NCI-H1436 (cell line): ENCODE results near the gene NKX6-2.

ENCODE experiments used
- DNase-seq: peaks from one replicate; lab custom pipeline; 2025; lab: John Stamatoyannopoulos, UW

NKX6-2 gene

GRCh38 chr10:132813001-132813401 lies 27.1 kb upstream of the NKX6-2 start:
- DNase-seq, result no peak

DNA sequence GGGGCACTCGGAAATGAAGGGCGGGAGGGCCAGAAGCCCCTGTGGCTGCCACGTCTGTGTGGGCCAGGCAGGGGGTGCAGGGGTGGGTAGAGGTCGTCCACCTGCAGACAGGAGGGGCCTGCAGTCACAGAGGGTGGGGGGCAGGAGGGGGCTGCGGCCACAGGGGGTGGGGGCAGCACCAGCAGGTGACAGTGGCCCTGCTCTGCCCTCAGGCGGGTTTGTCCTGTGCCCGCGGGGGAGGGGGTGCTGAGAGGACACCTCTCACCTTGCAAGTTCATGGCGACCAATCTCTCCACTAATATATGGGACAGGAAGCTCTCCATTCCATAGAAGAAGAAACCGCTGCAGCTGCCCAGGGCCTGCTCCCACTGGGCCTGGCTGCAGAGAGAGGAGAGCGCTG lies 26.6 kb upstream of the NKX6-2 start:
- DNase-seq, result no peak

GRCh38 chr10:132811891-132812481 lies 26.0 kb upstream of the NKX6-2 start:
- DNase-seq, result no peak

GRCh38 chr10:132810807-132811700 lies 25.1 kb upstream of the NKX6-2 start:
- DNase-seq, result no peak

DNA sequence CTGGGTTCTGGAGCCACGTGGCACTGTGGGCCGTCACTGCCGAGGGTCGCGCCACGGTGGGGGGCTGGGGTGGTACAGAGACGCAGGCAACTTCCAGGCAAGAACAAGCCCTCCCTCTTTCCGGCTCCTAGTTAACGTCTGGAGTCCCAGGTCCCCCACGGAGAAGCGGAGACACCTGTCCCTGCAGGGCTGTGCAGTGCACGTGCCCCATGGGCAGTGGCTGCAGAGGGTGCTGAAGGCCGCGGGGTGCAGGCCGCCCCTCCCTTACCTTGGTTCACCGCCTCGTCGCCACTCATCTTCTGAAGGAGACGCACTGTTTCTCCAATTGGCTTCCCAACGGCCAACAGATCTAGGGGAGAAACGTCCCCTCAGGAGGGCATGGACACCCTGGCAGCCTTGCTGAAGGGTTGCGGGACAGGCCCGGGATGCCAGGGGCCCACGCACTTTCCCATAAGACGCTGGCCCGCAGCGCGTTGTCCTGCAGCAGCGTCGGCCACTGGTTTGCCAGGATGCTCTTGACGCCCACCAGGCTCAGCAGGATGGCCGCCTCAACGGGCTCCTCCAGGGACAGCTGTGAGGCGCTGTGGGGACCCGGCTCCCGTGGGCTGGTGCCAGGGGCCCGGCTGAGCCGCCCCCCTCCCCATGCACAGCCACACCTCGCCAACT lies 24.3 kb upstream of the NKX6-2 start:
- no peak for DNase-seq

- no peak for DNase-seq
Observed at GRCh38 chr10:132809232-132810140, 23.5 kb upstream of the NKX6-2 start.

GRCh38 chr10:132808383-132809231 lies 22.7 kb upstream of the NKX6-2 start:
- DNase-seq, result no peak

DNA sequence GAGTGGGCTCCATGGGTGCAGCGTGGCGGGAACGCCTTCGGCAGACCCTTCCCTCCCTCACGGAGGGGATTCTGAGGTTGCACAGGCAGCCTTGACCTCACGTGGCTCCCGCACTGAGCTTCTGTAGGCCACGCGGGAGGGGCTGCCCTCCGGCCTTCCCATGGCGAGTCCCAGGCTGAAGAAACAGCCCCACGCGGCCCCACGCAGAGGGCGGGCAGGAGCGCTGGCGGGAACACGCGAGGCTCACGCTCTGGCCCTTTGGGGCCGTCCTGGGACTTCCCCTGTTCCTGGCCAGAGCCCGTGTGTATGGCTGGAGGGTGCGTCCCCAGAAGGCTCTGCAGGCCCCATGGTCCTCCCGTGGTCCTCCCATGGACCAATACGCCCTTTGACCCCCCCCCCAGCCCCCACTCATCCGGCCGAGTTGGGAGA lies 21.7 kb upstream of the NKX6-2 start:
- DNase-seq, result no peak

GRCh38 chr10:132806561-132807003 lies 20.6 kb upstream of the NKX6-2 start:
- DNase-seq, result no peak

DNA sequence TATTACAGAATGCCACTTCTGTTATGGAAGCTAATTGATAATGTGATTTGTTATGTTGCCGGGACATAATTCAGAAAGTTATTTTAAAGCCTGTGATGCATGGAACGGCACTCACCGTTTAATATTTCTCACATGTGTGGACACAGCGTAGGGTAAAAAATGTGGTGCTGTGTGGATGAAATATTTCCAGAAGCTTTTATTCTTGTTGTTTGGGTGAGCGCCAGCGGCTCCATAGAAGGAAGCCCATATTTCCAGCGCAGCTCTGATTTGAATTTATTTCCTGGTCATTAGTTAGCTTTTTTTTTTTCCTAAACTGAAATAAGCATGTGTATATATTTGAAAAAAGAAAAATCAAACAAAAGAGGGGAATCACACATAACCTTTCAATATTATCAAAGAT lies 20.2 kb upstream of the NKX6-2 start:
- no peak for DNase-seq

- DNase-seq, result no peak
Observed at GRCh38 chr10:132805599-132805998, 19.7 kb upstream of the NKX6-2 start.

DNA sequence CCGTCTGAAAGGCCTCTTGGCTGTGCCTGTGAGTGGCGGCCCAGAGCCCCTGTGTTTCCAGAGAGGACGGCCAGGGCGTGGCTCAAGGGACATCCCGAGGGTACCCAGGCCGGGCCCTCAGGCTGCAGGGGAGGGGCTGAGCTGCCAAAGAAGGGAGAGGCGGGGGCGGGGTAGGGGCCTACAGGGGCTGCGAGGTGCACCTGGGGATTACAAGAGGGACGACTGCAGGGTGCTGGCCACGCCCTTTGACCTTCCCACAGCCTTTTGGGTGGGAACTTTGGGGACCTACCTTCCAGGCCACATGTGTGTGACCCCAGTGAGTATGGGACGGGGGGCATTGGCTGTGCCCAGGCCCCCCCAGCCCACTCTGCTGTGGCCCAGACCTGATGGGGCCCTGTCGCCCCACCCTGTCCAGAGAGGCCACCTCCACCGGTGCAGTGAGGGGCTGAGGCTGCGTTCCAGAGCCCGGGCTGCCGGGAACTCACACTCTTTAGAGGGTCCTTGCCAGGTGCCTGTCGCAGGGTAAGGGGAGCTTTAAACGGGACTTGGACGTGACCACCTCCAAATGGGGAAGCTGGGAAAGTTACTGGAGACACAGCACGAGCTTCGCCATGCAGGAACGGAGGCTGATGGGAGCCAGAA lies 19.0 kb upstream of the NKX6-2 start:
- DNase-seq, result no peak

GRCh38 chr10:132804287-132804686 lies 18.3 kb upstream of the NKX6-2 start:
- no peak for DNase-seq

DNA sequence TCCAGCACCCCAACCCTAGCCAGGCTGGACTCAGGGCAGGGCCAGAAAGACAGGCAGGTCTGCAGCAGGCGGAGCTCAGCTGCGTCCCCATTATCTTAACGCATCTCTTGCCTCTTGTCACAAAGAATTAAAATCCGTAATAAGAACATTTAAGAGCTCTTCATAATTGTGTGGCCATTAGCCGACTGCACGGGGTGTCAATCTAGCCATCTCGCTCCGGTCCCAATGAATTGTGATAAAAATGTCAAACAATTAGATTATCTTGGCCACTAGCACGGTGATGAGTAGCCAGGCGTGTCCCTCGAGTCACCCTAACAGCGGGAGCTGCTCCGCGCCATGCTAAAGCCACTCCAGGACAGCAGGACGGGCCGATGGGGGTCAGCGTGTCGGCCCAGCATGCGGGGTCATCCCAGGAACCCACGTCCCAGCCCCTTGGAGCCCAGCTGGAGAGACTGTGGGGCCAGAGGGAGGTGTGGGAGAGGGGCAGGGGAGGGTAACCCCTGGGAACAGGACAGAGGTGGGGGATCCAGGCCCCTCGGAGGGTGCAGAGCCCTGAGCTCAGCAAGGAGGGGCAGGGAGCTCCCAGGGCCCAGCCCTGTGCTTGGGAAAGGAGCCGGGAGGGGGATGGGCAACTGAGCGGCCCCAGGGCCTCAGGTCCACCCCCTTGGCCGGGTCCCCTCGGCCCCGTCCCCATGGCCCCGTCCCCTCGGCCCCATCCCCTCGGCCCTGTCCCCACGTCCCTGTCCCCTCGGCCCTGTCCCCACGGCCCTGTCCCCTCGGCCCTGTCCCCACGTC lies 17.7 kb upstream of the NKX6-2 start:
- DNase-seq, result no peak

DNA sequence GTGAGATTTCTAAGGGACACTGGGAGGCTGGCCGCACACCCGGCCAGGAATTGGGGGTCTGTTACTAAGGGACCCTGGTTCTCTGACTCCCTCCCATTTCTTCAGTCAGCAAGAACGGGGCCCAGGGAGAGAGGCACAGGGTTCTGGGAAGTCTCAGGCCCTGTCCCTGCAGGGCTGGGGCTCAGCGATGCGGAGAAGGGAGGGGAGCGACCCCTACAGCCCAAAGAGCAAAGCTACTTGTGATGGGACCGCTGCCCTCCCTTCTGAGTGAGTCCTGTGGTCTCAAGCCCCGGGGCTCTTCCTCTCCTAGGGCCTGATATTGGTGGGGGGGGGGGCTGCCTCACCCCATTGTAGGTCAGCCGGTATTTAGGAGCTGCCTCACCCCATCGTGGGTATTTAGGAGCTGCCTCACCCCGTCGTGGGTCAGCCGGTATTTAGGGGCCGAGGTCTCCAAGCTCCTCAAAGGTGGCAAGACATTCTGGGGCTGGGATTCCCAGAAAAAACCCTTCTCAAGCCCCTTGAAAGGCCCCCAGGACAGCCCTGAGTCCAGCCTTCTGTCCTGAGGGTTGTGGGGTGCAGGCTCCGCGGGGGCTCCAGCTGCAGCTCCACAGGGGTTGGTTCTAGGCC lies 16.9 kb upstream of the NKX6-2 start:
- DNase-seq, result no peak

GRCh38 chr10:132802048-132802447 lies 16.1 kb upstream of the NKX6-2 start:
- no peak for DNase-seq

DNA sequence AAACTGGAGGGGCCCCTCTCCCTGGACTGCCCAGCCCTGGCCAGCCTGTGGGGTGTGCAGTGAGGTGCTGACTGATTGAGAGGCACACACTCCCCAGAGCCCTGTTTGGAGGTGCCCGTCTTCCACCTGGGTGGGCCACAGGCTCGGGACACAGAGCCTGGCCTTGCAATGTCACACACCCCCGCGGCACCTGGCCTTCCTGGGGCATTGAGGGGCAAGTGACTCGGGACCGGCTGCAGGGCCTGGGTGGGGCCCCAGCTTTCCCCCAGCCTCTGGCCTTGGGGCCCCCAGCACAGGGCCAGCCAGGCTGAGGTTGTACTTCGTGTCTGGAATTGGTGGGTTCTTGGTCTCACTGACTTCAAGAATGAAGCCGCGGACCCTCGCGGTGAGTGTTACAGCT lies 13.9 kb upstream of the NKX6-2 start:
- DNase-seq, result no peak

- DNase-seq, result no peak
Observed at GRCh38 chr10:132798876-132799275, 12.9 kb upstream of the NKX6-2 start.

- no peak for DNase-seq
Observed at GRCh38 chr10:132798403-132798802, 12.5 kb upstream of the NKX6-2 start.
